ENCODE results near the gene IQCM. TPM values are rescaled to one million over a fixed set of nuclear protein-coding genes. Genes with fewer than 3 reads are reported as not detected.

IQCM gene
- total RNA-seq, 2 donors from 2014 or later, result not detected

DNA sequence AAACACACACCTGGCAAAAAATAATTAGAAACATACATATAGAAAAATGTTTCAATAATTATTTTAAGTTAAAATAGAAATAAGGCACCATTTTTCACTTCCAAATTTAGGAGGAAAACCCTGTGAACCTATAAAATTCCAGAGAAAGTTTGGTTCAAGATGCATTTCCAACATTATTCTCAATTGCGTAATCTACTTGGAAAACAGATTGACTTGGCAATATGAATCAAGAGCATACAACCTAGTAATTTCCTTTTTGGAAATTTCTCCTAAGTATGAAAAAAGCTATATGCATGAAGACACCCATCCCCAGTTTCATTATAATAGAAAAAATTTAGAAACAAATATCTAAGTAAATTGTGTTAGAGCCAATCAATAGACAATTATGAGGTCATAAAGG is 242.9 kb downstream of the IQCM start:
- no peaks in the 10 kb centered on the region for H3K27me3 Mint-ChIP-seq
- no peaks in the 10 kb centered on the region for H3K36me3 Mint-ChIP-seq (ENCODE audit: low read depth)
- H3K27ac Mint-ChIP-seq, result no peak overlapping the region
- DNase-seq, result no peak
- H3K9me3 ChIP-seq (ENCODE audit: control insufficient read depth, low read length, poor library complexity, severe bottlenecking), result no peaks in the 10 kb centered on the region
- ATAC-seq, result no peak
- H3K4me3 Mint-ChIP-seq, result no peak overlapping the region
- no peaks in the 10 kb centered on the region for H3K4me1 Mint-ChIP-seq

GRCh38 chr4:149555799-149556198 is 259.8 kb downstream of the IQCM start:
- ATAC-seq, result no peak
- H3K9me3 ChIP-seq (ENCODE audit: control insufficient read depth, low read length, poor library complexity, severe bottlenecking), result no peaks in the 10 kb centered on the region
- H3K27me3 Mint-ChIP-seq, result no peaks in the 10 kb centered on the region
- no peaks in the 10 kb centered on the region for H3K4me1 Mint-ChIP-seq
- no peak for DNase-seq
- H3K36me3 Mint-ChIP-seq (ENCODE audit: low read depth), result no peaks in the 10 kb centered on the region
- no peak overlapping the region for H3K4me3 Mint-ChIP-seq
- no peak overlapping the region for H3K27ac Mint-ChIP-seq

GRCh38 chr4:149555146-149555545 is 260.5 kb downstream of the IQCM start:
- H3K27ac Mint-ChIP-seq, result no peak overlapping the region
- no peaks in the 10 kb centered on the region for H3K4me1 Mint-ChIP-seq
- H3K9me3 ChIP-seq (ENCODE audit: control insufficient read depth, low read length, poor library complexity, severe bottlenecking), result no peaks in the 10 kb centered on the region
- DNase-seq (no peak), ATAC-seq (no peak)
- H3K27me3 Mint-ChIP-seq, result no peaks in the 10 kb centered on the region
- H3K4me3 Mint-ChIP-seq, result no peak overlapping the region
- H3K36me3 Mint-ChIP-seq (ENCODE audit: low read depth), result no peaks in the 10 kb centered on the region

- Mint-ChIP-seq H3K4me3 (no peak overlapping the region), H3K27me3 (no peaks in the 10 kb centered on the region), H3K27ac (no peak overlapping the region), H3K36me3 (ENCODE audit: low read depth) (no peaks in the 10 kb centered on the region), H3K4me1 (no peaks in the 10 kb centered on the region)
- no peak for DNase-seq
- H3K9me3 ChIP-seq (ENCODE audit: control insufficient read depth, low read length, poor library complexity, severe bottlenecking), result no peaks in the 10 kb centered on the region
- no peak for ATAC-seq
Observed at GRCh38 chr4:149553959-149554520, 261.6 kb downstream of the IQCM start.

DNA sequence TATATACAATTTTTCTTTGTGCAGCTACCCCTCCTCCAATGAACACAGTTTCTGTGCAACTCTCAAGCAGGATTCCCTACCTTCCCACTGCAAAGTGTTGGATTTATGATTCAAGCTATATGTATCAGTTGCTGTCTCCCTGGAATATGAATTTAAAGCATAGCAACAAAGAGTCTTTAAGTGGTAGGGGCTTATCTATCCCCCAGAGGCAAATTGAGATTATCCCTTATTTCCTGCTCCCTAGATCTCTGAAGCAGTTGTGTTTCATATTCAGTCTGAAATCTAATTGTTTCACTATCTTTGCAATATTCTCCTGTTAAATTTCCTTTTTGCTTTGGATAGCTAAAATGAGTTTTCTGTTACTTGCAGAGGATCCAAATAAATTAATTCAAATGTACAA is 263.0 kb downstream of the IQCM start:
- no peaks in the 10 kb centered on the region for H3K9me3 ChIP-seq (ENCODE audit: control insufficient read depth, low read length, poor library complexity, severe bottlenecking)
- DNase-seq (no peak), ATAC-seq (no peak)
- H3K4me3 Mint-ChIP-seq, result no peak overlapping the region
- no peaks in the 10 kb centered on the region for H3K4me1 Mint-ChIP-seq
- H3K36me3 Mint-ChIP-seq (ENCODE audit: low read depth), result no peaks in the 10 kb centered on the region
- no peaks in the 10 kb centered on the region for H3K27me3 Mint-ChIP-seq
- no peak overlapping the region for H3K27ac Mint-ChIP-seq

DNA sequence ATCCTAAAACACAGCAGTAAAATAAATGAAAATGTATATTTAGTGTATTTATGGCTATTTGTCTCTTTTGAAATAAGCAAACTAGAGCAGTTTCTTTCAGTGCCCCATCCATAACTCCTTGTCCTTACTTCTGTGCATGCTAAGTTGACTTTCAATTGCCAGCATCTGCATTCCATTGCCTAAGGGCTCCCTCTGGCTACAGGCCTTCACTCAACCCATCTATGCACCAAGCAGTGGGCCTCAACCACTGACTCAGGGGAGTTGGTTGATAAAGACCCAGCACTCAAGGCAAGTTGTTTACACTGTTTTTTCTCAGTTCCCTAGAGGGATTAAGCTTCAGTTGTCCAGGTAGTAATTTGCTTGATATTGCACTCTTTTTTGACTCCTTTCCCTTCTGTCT is 265.7 kb downstream of the IQCM start:
- Mint-ChIP-seq H3K4me3 (no peak overlapping the region), H3K27me3 (no peaks in the 10 kb centered on the region)
- no peak for DNase-seq

GRCh38 chr4:149534779-149535178 is 280.9 kb downstream of the IQCM start:
- H3K4me1 Mint-ChIP-seq, result no peaks in the 10 kb centered on the region
- ATAC-seq (no peak), DNase-seq (no peak)
- H3K27ac Mint-ChIP-seq, result no peak overlapping the region
- H3K27me3 Mint-ChIP-seq, result no peaks in the 10 kb centered on the region
- H3K9me3 ChIP-seq (ENCODE audit: control insufficient read depth, low read length, poor library complexity, severe bottlenecking), result no peaks in the 10 kb centered on the region
- no peak overlapping the region for H3K4me3 Mint-ChIP-seq
- no peaks in the 10 kb centered on the region for H3K36me3 Mint-ChIP-seq (ENCODE audit: low read depth)

More for the DNA sequence above, 265.7 kb downstream of the IQCM start:
- no peaks in the 10 kb centered on the region for H3K4me1 Mint-ChIP-seq
- no peak for ATAC-seq
- no peaks in the 10 kb centered on the region for H3K9me3 ChIP-seq (ENCODE audit: control insufficient read depth, low read length, poor library complexity, severe bottlenecking)
- H3K36me3 Mint-ChIP-seq (ENCODE audit: low read depth), result no peaks in the 10 kb centered on the region
- no peak overlapping the region for H3K27ac Mint-ChIP-seq

- DNase-seq, result no peak
- H3K36me3 Mint-ChIP-seq (ENCODE audit: low read depth), result no peaks in the 10 kb centered on the region
- H3K4me3 Mint-ChIP-seq, result no peak overlapping the region
- H3K4me1 Mint-ChIP-seq, result no peaks in the 10 kb centered on the region
- no peaks in the 10 kb centered on the region for H3K9me3 ChIP-seq (ENCODE audit: control insufficient read depth, low read length, poor library complexity, severe bottlenecking)
- no peak for ATAC-seq
- H3K27me3 Mint-ChIP-seq, result no peaks in the 10 kb centered on the region
- H3K27ac Mint-ChIP-seq, result no peak overlapping the region
Observed at GRCh38 chr4:149531861-149532260, 283.8 kb downstream of the IQCM start.

GRCh38 chr4:149523039-149523438 is 292.6 kb downstream of the IQCM start:
- H3K27ac Mint-ChIP-seq, result no peak overlapping the region
- no peak overlapping the region for H3K4me3 Mint-ChIP-seq
- H3K36me3 Mint-ChIP-seq (ENCODE audit: low read depth), result no peaks in the 10 kb centered on the region
- no peak for ATAC-seq
- no peak for DNase-seq
- H3K27me3 Mint-ChIP-seq, result no peaks in the 10 kb centered on the region
- H3K9me3 ChIP-seq (ENCODE audit: control insufficient read depth, low read length, poor library complexity, severe bottlenecking), result no peaks in the 10 kb centered on the region
- no peaks in the 10 kb centered on the region for H3K4me1 Mint-ChIP-seq

DNA sequence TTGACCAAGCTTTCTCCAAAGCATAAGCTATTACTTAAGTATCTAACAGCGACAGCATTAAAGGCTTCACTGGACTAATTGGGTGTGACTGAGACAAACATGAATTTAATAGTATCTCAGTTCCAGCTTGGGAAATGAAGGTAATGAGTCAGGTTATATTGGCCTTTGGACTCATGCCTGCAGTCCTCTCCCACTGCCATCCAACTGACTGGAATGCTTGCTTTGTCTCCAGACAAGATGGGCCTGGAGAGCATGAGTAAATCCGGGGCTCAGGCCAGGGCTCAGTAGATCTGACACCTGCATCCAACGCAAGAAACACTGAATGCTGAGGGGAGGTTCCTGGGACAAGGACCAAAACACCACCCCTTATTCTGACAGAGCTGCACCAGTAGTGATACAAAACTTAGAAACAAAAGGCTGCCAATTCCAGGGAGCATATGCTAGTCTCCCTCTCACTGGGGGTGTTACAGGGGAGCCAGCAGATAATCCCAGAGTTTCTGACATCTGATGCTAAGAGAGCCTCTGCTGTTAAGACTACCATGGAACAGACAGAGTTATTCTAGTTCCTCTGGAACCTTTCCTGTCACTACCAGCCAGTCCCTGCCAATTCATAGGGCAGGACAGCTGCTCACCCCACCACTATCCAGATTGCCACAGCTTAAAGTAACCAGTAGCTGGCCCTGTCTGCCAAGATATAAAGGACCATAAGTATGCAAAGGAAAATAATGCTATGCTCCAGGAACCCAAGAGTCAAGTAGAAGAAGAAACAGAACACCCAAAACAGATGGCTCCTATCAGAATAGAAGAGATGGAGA is 293.8 kb downstream of the IQCM start:
- DNase-seq (no peak), ATAC-seq (no peak)
- H3K36me3 Mint-ChIP-seq (ENCODE audit: low read depth), result no peaks in the 10 kb centered on the region
- no peak overlapping the region for H3K27ac Mint-ChIP-seq
- H3K9me3 ChIP-seq (ENCODE audit: control insufficient read depth, low read length, poor library complexity, severe bottlenecking), result no peaks in the 10 kb centered on the region
- H3K4me3 Mint-ChIP-seq, result no peak overlapping the region
- H3K4me1 Mint-ChIP-seq, result no peaks in the 10 kb centered on the region
- no peaks in the 10 kb centered on the region for H3K27me3 Mint-ChIP-seq

- Mint-ChIP-seq H3K36me3 (ENCODE audit: low read depth) (no peaks in the 10 kb centered on the region), H3K4me3 (no peak overlapping the region), H3K4me1 (no peaks in the 10 kb centered on the region), H3K27me3 (no peaks in the 10 kb centered on the region), H3K27ac (no peak overlapping the region)
- ATAC-seq, result no peak
- no peak for DNase-seq
- H3K9me3 ChIP-seq (ENCODE audit: control insufficient read depth, low read length, poor library complexity, severe bottlenecking), result no peaks in the 10 kb centered on the region
Observed at GRCh38 chr4:149518471-149518870, 297.2 kb downstream of the IQCM start.

DNA sequence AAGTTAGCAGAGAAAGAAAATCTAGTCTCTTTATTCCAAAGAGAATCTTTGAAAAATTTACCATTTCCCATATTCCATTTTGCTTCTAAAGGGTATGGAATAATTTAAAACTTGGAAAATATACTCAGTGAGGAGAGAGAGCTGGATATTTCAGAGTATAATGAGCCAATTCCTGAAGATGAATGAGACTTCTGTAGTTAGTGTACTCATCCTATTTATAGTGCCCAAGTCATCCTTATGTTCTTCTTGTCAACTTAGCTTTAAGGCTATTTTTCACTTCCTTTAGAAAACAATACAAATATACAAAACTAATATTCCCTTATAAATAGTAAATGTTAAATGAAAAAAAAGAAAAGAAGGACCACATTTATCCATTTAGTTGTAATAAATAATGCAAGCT is 302.6 kb downstream of the IQCM start:
- no peaks in the 10 kb centered on the region for H3K4me1 Mint-ChIP-seq
- H3K9me3 ChIP-seq (ENCODE audit: control insufficient read depth, low read length, poor library complexity, severe bottlenecking), result no peaks in the 10 kb centered on the region
- H3K4me3 Mint-ChIP-seq, result no peak overlapping the region
- H3K27me3 Mint-ChIP-seq, result no peaks in the 10 kb centered on the region
- no peak for ATAC-seq
- H3K27ac Mint-ChIP-seq, result no peak overlapping the region
- no peak for DNase-seq
- H3K36me3 Mint-ChIP-seq (ENCODE audit: low read depth), result no peaks in the 10 kb centered on the region

DNA sequence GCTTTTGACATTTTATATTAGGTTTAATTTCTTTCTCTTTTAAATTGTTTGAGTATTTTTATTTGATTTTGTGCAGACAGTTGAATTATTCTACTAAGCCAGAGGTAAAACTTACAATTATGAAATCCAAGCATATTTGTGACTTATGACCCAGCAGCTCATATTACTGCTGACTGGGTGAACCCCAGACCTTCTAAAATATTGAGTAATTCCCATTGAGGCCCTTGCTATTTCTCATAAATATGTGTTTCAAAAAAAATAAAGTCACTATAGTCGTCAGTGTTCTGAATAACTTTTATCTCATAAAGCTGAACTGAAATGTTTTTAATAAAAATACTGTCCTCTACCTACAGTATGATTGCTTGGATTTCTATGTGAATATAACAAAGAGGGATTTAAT is 303.1 kb downstream of the IQCM start:
- H3K4me1 Mint-ChIP-seq, result no peaks in the 10 kb centered on the region
- H3K27ac Mint-ChIP-seq, result no peak overlapping the region
- no peak for DNase-seq
- ATAC-seq, result no peak
- no peaks in the 10 kb centered on the region for H3K36me3 Mint-ChIP-seq (ENCODE audit: low read depth)
- no peaks in the 10 kb centered on the region for H3K9me3 ChIP-seq (ENCODE audit: control insufficient read depth, low read length, poor library complexity, severe bottlenecking)
- H3K4me3 Mint-ChIP-seq, result no peak overlapping the region
- H3K27me3 Mint-ChIP-seq, result no peaks in the 10 kb centered on the region
